ENCODE measurements around the gene SRRM3.
"Not testable (repeated sequence)": the region's sequence is repeated elsewhere in the genome, so short reads cannot be mapped to it uniquely, and the experiment has no call there.

The SRRM3 gene

GRCh38 chr7:76315364-76315763, 113.7 kb downstream of the SRRM3 start:
- no peak for DNase-seq (ENCODE audit: low read depth in 2 of 2)

DNA sequence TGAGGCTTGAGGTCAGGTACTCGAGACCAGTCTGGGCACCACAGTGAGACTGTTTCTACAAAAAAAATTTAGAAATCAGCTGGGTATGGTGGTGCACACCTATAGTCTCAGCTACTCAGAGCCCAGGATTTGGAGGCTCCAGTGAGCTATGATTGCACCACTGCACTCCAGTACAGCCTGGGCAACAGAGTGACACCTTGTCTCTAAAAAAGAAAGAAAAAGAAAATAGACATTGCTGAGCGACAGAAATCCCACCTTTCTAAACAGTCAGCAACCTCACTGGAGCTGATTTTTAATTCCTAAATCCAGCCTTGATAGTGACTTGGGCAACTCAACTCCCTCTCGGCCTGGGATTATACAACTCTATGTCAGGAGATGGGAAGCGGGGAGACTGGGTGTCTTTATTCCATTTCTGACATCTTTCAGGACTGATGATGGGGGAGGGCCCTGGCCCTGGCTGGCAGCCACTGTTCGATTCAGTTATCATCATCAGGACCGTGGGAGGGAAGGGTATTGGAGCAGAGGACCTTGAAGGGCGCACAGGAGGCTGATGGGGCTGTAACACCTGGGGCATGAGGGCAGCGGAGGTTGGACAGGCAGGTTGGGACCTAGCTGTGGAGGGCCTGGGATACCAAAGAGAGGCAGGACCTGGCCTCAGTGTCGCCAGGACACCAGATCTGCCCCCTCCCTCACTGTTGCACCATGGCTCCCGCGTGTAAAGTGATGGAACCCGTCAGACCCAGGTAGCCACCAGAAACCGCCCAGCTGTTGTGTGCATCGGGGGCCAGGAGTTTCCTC, 115.5 kb downstream of the SRRM3 start:
- no peak for DNase-seq (ENCODE audit: low read depth in 2 of 2)

GRCh38 chr7:76317782-76318487, 116.2 kb downstream of the SRRM3 start:
- peak; percentile 89 to 91 for DNase-seq (ENCODE audit: low read depth in 2 of 2)

DNA sequence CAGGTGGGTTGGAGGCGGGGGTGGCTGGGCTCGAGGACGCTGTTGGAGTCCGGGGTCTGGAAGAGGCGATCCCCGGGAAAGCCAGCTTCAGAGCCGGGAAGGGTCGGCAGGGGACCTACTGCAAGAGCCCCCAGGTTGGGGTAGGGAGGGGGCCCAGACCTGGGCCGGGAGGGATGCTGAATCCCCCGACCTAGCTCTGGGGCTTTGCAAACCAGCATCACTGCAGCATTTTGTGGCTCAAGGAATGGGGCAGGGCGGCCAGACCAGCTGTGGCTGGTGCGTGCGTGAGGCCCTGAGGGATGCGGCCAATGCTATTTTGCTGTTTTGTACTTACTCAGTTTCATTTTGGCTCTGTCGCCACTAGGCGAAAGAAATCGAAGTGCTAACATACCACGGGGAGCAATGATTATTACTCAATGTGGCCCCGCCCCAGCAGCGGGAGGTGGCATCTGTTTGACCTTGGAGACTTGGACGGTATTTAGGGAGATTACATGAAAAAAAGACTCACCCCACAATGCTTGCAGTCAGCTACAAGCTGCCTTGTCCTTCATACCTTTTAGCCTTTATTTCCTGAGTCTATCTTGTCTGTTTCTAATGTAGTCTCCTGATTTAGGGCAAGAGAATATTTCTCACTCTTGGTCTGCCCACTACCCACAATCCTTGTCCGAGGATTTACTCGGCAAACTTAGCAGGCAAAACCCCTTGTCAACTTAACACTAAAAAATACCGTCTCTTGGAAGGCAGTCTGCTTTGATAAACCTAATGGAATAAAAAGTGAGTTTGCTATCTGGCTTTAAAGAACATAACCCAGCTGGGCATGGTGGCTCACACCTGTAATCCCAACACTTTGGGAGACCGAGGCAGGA, 117.0 kb downstream of the SRRM3 start:
- peak; percentile 62 to 65 for DNase-seq (ENCODE audit: low read depth in 2 of 2)

GRCh38 chr7:76325092-76325491, 123.4 kb downstream of the SRRM3 start:
- DNase-seq (ENCODE audit: low read depth in 2 of 2) = no peak

GRCh38 chr7:76325811-76326210, 124.1 kb downstream of the SRRM3 start:
- DNase-seq (ENCODE audit: low read depth in 2 of 2) = no peak

GRCh38 chr7:76326646-76327233, 125.0 kb downstream of the SRRM3 start:
- DNase-seq (ENCODE audit: low read depth in 2 of 2) = no peak

DNA sequence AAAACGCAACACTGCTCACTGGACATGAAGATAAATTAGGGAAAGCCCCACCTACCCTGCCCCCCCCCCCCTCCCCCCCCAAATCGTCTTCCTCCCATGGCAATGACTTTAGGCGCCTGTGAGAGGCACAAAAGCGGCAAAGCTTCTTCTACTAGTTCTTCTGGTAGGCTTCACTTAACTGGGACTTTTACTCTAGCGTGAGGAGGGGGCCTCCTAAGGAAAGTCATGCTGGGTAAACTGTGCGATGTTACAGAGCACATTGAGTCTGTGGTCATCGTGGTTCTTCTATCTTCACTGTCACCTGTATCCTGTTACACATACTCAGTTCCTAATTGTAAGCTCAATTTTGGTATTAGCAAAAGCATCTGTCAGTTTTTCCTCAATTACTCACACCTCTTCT, 125.9 kb downstream of the SRRM3 start:
- DNase-seq (ENCODE audit: low read depth in 2 of 2) = no peak

- no peak for DNase-seq (ENCODE audit: low read depth in 2 of 2)
Measured at GRCh38 chr7:76328389-76328788, 126.7 kb downstream of the SRRM3 start.

GRCh38 chr7:76329479-76329878, 127.8 kb downstream of the SRRM3 start:
- DNase-seq (ENCODE audit: low read depth in 2 of 2) = no peak

DNA sequence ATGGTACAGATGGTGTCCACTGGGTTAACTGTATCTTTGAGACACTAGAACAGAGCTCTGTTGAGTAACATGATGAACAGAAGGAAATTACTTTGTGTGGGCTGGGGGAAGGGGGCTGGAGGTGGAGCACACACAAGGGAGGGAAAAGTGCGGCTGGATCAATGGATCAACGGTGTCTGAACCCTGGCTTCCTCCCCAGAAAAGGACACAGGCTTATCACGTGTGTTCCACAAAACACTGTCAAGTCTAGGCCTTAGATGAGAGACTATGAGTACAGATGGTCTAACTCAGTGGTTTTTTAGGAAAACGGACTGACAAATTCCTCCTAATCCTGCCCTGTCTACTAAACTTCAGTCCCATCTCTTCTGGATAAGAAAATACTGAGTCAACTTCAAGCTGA, 128.6 kb downstream of the SRRM3 start:
- no peak for DNase-seq (ENCODE audit: low read depth in 2 of 2)

GRCh38 chr7:76330673-76331072, 129.0 kb downstream of the SRRM3 start:
- DNase-seq (ENCODE audit: low read depth in 2 of 2) = no peak

DNA sequence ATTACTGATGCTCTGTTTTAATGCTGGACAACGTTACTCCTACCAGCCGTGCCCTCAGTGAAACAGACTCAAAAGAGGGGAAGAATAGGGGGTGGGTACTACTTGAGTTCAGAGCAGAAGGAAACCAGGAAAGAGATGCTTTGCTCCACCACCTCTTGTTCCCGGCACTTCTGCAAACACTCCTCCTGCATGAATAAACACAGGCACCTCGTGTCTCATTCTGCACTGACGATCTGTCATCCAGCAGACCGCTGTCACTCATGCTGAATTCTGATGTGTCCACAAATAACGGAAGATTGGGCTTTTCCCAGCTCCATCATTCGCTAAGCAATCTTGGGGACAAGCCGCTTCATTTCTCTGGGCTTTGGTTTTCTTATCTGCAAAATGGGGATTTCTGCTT, 130.4 kb downstream of the SRRM3 start:
- DNase-seq (ENCODE audit: low read depth in 2 of 2) = no peak

GRCh38 chr7:76333511-76334101, 131.9 kb downstream of the SRRM3 start:
- no peak for DNase-seq (ENCODE audit: low read depth in 2 of 2)

GRCh38 chr7:76334320-76334967, 132.7 kb downstream of the SRRM3 start:
- DNase-seq (ENCODE audit: low read depth in 2 of 2) = no peak

DNA sequence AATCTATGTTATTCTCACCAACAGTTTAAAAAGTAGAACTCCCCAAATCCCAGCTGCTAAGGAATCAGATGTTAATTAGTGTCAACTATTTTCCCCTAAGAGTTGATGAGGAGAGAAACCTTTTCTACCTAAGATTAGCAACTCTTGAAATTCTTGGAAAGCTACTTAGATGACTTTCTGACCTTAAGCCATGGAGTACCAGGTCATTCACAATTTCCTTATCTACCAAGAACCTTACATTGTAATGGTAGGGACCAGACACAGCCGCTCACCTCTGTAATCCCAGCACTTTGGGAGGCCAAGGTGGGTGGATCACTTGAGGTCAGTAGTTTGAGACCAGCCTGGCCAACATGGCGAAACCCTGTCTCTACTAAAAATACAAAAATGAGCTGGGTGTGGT, 133.7 kb downstream of the SRRM3 start:
- not testable (repeated sequence) for DNase-seq (ENCODE audit: low read depth in 2 of 2)

- no peak for DNase-seq (ENCODE audit: low read depth in 2 of 2)
Measured at GRCh38 chr7:76336094-76336493, 134.4 kb downstream of the SRRM3 start.
